Measurements from ENCODE around the gene RTN4RL1.

RTN4RL1 gene

DNA sequence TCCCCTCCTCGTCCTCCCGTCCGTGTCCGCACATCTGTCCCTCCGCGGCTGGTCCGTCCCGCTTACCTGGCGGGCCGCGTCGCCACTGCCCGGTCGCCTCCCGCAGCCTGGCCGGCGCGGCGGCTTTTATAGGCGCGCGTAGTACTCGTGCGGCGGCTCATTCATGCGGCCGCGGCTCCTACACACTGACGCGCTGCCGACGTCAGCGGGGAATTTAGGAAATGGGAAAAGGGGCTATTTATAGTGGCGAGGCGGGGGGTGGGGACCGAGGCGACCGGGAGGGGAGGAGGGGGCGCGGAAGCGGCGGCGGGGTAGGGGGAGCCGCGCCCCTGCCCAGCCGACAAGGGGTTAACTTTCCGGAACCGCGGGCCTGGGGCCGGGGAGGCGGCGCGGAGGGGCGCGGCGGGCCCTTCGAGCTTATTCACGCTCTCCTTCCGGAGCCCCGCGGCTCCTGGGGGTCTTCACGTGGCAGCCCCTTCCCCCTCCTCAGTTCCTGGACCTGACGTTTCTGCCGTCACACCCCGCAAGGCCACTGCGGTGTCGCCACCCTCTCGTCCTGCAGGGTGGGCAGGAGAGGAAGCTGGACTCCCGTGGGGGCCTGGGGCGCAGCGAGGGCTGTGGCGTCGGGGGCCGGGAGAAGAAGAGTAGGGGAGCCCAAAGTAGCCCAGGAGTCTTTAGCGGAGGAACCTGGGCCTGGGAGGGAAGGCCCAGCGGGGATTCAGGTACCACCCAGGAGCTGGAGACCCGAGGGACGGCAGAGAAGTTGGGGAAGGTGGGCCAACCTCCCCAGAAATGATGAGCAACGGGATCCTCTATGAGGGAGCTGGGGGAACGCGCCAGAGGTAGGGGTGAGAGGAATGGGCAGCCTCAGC lies 26.2 kb upstream of the RTN4RL1 start:
- peak; percentile 57 for DNase-seq (ENCODE audit: low read depth)
- TF ChIP-seq CTCF (conservative IDR thresholded peaks at IDR 0.05; ENCODE audit: control insufficient read depth, insufficient read depth, low read depth, low read length) = no peak
- H3K4me3 ChIP-seq (ENCODE audit: control insufficient read depth, low read depth, low read length) = no peak overlapping the region

- TF ChIP-seq CTCF (conservative IDR thresholded peaks at IDR 0.05; ENCODE audit: control insufficient read depth, insufficient read depth, low read depth, low read length) = no peak
- peak; percentile 64 for DNase-seq (ENCODE audit: low read depth)
- peak overlapping the region; percentile 24 for H3K4me3 ChIP-seq (ENCODE audit: control insufficient read depth, low read depth, low read length)
Observed at GRCh38 chr17:2050300-2051060, 25.3 kb upstream of the RTN4RL1 start.

GRCh38 chr17:2049333-2050299 lies 24.5 kb upstream of the RTN4RL1 start:
- DNase-seq (ENCODE audit: low read depth) = peak; percentile 75
- TF ChIP-seq CTCF (conservative IDR thresholded peaks at IDR 0.05; ENCODE audit: control insufficient read depth, insufficient read depth, low read depth, low read length) = no peak
- H3K4me3 ChIP-seq (ENCODE audit: control insufficient read depth, low read depth, low read length) = peak overlapping the region; percentile 61

- no peak for DNase-seq (ENCODE audit: low read depth)
- H3K4me3 ChIP-seq (ENCODE audit: control insufficient read depth, low read depth, low read length) = no peak overlapping the region
- no peak for TF ChIP-seq CTCF (conservative IDR thresholded peaks at IDR 0.05; ENCODE audit: control insufficient read depth, insufficient read depth, low read depth, low read length)
Observed at GRCh38 chr17:2048805-2049204, 23.7 kb upstream of the RTN4RL1 start.

- TF ChIP-seq CTCF (conservative IDR thresholded peaks at IDR 0.05; ENCODE audit: control insufficient read depth, insufficient read depth, low read depth, low read length) = no peak
- H3K4me3 ChIP-seq (ENCODE audit: control insufficient read depth, low read depth, low read length) = no peak overlapping the region
- DNase-seq (ENCODE audit: low read depth) = no peak
Observed at GRCh38 chr17:2047590-2047989, 22.5 kb upstream of the RTN4RL1 start.

DNA sequence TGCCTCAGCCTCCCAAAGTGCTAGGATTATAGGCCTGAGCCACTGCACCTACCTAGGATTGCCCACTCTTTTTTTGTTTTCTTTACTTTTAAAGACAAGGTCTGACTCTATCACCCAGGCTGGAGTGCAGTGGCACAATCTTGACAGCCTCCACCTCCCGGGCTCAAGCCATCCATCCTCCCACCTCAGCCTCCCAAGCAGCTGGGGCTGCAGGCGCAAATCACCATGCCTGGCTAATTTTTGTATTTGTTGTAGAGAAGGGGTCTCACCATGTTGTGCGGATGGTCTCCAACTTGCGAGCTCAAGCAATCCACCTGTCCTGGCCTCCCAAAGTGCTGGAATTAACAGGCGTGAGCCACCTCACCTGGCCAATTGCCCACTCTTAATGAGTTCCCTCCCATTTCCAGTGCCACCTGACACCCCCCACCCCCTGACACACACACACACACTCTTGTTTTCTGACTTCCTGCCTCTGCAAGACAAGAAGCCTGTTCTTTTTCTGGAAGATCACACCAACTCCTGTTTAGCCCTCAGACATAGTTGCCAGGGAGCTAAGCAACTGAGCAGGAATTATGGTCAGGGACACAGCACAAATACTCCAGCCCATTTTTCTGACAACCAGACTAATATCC lies 19.2 kb upstream of the RTN4RL1 start:
- DNase-seq (ENCODE audit: low read depth) = no peak
- no peak overlapping the region for H3K4me3 ChIP-seq (ENCODE audit: control insufficient read depth, low read depth, low read length)
- TF ChIP-seq CTCF (conservative IDR thresholded peaks at IDR 0.05; ENCODE audit: control insufficient read depth, insufficient read depth, low read depth, low read length) = no peak

All from fibroblast of mammary gland (primary cell).